Pons (tissue), 1 donor: ENCODE results near the gene MAP4K4.

ENCODE experiments used
- DNase-seq: peaks from one replicate; pipeline ENCODE4 v3.0.0-alpha.2; 2016; ENCODE audit warnings: low spot score

The MAP4K4 gene

DNA sequence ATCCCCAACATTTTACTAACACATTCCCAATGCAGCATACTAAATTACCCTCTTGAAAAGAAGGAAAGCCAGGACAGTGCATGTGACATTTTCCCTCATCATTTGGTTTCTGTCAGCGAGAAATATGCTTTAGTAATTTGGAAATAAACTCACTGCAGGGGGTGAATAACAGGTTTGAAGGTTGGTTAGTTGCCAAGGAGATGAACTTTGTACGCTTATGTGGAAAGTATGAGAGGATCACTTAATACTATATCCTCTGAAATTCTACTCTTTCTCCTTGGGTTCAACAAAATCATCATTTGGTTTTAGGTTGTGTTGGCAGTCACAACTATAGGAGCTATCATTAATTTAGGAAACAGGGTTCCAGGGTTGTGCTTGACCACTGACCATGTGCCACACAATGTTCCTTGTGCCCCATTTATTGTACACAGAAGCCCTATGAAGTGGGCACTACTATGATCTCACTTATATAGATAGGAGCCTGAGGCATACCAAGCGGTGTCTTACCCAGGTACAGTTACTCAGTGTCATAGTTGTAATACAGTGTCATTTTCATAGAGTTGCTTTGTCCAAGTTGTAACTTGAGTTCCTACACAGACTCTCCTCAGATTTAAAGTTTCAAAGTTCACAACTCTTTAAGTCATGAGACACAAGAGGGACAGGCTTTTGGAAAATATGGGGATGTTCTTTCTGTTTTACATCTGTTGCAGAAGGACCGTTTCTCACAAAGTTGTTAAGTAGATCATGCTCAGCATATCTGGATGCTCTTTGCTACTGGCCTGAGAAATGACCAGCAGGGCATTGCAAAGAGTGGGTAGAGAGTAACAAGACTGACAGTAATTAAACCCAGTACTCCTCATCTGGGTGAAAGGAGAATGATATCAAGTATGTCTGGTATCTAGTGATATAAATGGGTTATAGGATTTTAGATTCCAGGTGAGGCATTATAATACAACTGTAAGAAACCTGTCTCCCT, 91.8 kb downstream of the MAP4K4 start:
- DNase-seq: no peak

DNA sequence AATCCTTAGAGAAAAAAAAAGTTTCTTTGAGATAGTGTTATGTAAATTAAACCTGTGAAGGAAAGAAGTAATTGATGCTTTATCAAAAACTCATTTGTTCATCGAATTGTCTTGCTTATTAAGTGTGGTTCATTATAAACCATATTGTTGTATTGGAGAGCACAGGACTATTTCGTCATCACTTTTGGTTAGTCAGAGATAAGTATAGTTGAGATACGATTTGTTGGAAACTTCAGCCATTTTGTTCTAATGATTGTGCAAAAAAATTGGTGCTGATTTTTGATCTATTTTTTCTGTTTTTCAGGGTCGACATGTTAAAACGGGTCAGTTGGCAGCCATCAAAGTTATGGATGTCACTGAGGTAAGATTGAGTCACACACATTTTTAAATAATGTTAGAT, 92.9 kb downstream of the MAP4K4 start:
- no peak for DNase-seq

DNA sequence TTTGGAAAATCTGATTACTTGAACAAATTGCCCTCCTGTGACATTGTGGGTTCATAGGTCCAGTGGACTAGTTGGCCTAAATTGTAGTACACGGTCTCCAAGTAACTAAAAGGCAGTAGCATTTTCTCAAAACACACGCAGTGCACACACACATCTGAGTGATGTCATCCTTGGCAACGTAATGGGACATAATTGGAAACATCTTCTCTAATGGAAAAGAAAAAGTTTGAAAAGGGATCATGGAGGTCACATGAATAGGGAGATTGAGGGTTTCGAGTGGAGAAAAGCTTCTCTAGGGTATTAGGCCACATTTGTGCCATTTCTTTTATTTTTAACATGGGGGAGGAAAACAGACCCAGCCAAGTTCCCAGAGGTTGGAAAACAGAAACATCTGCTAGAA, 93.3 kb downstream of the MAP4K4 start:
- no peak for DNase-seq

DNA sequence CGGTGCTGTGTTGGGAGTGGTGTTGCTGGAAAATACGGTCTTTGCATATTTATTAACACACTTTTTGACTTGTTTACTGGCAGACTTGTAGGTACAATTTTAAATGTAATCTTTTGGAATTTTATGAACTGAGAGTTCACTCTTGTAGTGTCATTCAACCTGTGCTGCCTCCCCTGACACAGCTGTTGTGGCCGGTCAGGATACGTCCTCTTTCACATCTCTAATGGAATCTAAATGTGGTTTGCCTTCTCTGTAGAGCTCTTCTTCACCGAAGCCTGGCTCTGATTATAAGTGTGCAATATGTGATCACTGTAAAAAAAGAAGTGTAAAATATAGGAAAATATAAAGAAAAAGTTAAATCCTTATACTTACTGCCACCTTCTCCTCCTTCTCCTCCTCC, 94.7 kb downstream of the MAP4K4 start:
- DNase-seq: no peak

DNA sequence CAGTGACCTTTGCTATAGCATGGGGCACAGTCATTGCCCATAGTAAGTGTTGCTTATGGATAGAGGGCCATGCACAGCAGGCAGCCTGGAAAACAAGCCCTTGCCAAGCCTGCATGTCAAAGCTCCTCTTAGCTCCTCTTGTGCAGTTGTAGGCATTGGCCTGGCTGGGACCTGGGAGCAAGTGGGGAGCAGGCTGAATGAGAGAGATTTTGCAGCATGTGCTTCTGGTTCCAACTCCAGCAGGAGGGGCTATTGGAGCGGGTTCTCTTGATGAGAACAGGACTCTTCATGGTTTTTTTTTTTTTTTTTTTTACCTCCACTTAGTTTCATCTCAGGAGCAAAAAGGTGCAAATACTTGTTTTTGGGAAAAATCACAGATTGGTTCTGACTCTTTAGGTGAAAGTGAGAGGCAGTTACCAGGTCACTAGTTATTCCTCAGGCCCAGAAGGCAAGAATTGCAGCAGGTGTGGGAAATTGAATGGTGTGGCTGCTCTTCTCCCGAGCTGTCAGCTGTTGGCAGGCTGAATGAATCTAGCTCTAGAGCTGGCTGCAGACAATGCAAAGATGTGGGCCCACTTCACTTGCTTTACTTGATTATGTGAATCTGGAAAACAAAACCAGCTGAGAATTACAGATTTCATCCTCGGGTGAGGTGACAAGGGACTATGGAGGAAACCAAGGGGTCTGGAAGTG, 95.9 kb downstream of the MAP4K4 start:
- peak; percentile 81 for DNase-seq

DNA sequence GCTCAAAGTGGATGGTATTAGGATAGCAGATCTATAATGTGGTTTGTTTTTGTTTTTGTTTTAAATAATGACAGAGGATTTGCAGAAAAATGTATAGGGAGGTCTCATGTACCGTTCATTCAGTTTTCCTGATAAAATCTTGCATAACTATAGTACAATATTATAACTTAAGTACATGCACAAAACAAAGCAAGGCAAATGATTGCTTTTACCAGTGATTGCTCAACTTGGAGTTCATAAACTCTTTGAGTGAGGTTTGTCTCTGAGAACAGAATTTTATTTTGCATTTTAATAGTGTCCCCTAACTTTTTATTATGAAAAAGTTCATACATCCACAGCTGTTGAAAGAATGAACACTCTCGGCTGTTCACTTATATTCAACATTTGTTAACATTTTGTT, 96.6 kb downstream of the MAP4K4 start:
- DNase-seq: no peak

DNA sequence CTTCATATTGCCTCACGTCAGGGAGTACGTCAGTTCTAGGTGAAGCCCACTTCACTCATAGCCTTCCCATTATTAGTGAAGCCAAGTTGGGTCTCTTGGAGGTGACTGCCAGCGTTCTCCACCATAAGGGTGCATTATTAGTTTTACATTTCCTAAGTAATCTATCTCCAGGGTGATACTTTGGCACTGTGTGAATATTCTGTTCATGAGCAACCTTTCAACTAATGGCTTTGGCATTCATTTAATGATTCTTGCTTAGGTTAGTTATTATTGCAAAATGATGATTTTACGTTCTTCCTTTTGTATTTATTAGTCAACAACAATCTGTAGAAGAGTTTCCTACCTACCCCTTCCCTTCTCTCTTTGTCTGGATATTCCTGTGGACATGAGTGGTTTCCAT, 97.5 kb downstream of the MAP4K4 start:
- DNase-seq: no peak

GRCh38 chr2:101796825-101797600, 99.5 kb downstream of the MAP4K4 start:
- peak; percentile 92 for DNase-seq

DNA sequence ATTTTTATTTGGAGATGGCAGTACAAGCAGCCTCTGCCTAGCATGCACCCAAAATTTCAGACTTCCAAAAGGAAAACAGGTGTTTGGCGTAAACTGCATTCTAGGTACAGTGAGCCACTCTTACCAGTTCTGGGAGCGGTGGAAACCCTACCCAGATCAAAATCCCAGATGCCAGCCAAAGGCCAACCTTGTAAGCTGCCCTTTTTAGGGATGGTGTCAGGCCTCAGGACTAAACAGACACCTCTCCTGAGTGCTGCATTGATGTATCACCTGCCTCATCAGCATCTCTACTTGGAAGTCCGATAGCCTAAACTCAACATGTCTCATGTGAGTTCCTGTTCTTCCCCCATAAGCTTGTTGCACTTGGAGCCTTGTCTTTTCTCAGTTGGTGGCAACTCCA, 104.0 kb downstream of the MAP4K4 start:
- no peak for DNase-seq

DNA sequence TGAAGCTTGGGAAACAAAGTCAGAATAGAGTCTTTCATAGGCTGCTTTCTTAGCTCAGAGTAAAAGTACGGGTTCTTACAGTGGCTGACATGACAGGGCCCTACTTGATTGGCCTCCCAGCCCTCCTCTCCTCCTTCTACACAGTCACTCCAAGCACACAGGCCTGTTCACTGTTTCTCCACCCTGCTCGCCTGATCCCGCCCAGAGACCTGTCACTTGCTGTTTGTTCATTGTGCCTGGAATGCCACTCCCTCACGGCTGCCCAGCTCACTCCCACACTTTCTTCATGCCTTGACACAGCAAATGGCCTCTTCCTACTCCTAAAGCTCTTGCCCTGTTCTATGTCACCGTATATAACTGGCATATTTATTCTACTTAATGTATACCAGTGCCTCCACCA, 104.8 kb downstream of the MAP4K4 start:
- peak; percentile 57 for DNase-seq

GRCh38 chr2:101803128-101803527, 105.6 kb downstream of the MAP4K4 start:
- no peak for DNase-seq

DNA sequence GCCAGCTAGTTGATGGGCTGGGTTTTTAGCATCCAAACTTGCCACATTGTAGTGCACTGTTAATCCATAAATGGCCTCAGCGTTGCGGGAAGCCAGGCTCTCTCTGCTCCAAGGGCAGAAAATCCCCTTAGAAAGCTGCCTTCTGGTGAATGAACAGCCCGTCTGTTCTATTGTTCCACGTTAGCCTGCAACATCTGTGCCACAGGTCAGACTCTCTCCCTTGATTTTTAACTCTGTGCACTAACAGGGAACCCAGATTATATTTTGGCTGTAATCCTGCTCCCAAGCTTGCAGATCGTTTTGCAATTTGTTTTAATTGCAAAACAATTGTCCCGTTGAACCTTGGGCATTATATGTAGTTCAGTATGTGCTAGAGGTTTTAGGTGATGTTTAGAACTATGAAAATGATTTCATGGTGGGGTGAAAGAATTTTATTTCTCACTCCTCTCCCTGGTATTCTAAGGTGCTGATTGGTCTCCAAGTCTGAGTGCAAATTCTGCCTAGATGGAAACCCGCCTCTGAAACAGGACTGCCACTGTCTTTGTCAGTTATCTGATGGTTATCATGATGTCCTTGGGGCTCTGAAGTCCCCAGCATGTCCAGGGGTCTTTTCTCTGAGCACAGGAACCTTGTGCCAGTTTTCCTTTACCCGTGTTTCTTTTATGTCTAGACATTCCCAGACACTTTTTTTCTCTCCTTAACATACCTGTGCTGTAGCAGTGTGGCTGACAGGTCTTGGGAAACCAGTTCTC, 106.6 kb downstream of the MAP4K4 start:
- peak; percentile 85 for DNase-seq

DNA sequence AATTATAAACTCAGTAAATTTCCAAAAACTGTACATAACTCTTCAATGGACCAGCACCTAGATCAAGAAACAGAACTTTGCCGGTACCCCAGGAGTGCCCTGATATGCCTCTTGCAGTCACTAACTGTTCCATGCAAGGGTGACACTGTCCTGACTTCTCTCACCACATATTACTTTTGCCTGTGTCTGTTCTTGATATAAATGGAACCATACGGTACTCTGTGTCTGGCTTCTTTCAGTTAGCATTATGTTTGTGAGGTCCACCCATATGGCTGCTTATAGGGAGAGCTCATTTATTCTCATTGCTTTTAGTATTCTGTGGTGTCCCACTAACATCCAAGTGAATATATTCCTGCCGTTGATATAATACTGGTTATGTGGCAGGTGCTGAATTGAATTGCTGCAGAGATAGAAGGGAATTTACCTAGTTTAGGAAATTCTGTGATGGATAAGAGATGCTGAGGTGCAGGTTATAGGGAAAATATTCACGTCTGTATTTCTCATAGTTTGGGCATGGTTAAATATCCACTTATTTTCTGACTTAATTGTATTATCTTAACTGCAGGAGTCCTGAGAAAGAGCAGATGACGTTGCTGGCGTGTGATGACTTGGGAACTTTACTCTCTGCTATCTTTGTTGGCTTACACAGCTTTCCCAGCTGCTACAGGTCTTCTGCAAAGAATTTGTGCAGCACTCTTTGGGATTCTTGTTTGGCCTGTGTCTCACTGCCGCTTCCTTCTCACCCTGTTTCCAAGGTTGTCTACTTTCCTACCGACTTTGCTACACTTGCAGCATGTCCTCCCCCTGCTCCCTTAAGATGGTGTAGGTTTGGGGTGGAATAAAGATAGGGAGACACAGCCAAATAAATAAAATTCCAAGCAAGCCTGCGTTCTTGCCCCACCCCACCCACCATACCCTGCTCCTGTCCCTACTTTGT, 107.9 kb downstream of the MAP4K4 start:
- no peak for DNase-seq

GRCh38 chr2:101806123-101806522, 108.6 kb downstream of the MAP4K4 start:
- no peak for DNase-seq

GRCh38 chr2:101806701-101807100, 109.2 kb downstream of the MAP4K4 start:
- no peak for DNase-seq

DNA sequence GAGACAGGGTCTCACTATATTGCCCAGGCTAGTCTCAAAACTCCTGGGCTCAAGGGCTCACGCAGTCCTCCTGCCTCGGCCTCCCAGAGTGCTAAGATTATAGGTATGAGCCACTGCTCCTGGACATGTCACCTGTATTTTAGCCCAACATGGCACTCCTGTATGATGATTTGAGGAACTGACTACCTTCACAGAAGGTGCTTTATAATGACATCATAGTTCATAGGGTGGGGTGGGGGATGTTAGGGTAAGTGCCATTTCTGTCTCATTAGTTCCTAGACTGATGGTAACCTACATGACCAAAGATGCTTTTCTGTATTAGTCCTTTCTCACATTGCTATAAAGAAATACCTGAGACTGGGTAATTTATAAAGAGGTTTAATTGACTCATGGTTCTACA, 109.7 kb downstream of the MAP4K4 start:
- DNase-seq: no peak

DNA sequence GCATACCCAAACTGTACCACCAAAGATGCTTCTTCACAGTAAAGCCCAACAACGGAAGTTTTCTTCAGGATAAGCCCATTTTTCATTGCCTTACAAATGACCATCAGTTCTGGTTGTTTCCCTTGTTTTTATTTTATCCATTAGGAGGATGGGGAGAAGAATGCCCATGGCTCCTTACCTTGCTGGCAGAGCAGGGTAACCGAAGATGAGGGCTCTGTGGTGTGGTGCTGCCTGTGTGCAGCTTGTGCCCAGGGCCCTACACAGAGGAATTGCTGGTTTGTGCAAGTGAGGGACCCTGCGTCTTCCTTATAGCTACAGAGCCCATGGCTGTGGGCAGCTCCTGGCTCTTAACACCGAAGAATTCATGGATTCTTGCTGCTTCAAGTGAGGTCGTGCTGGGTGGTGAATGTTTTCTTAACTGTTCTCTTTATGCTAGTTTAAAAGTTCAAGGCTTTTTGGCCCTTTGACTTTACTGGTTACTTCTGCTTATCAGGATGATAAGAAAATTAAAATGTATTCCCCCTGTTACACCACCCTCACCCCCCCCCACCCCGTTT, 110.6 kb downstream of the MAP4K4 start:
- DNase-seq: no peak

- DNase-seq: no peak
Measured at GRCh38 chr2:101809698-101810097, 112.2 kb downstream of the MAP4K4 start.

DNA sequence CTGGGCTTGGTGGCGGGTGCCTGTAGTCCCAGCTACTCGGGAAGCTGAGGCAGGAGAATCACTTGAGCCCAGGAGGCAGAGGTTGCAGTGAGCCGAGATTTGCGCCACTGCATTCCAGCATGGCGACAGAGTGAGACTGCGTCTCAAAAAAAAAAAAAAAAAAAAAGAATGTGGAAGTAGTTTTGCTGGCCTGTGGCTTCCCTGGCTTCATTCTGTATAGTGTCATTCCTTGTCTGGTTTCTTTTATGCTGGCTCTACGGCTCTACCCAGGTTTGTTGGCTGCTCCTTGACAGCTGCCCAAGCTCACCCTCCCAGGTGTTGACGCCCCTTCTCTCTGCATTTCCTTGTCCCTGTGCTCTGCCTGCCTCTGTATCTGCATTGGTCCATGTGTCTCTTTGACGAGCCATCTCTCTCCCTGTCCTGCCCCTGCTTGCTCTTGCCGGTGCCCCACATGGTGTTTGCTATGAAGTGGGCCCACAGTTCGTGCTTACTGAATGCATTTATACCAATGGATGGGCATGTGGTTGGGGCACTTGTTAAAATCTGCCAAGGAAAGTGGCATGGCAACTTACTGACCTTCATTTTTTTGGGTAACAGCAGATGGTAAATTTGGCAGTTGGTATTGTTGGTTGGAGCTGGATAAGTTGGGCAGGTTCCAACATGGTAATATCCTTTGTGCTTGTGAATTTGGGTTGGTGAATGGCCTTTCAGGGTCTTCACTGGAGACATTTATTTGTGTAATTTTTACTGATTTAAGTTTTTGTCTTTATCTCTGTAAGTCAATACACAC, 113.9 kb downstream of the MAP4K4 start:
- DNase-seq: no peak

DNA sequence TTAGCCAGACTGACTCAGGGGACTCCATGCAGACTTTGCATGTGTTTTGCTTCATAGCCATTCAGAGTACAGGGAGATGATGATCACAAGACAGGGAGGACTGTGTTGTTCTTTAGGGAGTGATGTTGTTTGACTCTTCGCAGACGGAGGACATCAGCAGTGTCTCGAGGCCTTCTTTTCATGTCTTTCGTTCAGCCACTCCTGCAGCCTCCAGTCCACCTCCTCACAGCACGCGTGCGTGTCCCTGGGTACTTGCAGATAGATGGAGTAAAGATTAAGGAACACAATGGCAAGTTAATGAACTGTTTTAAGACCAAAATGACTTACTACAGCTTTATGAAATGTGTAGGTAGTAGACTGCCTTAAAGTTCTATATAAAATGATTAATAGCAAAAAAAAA, 114.7 kb downstream of the MAP4K4 start:
- no peak for DNase-seq
